ENCODE results near the gene UPP1. TPM values are rescaled to one million over a fixed set of nuclear protein-coding genes. Genes with fewer than 3 reads are reported as not detected.

UPP1 gene
- total and polyA plus RNA-seq, 10 of the 15 experiments (the other 5 are each of a cell fraction or from before 2014, with no cell fraction given), result 0.93 to 7.9 (median 3.8) TPM

DNA sequence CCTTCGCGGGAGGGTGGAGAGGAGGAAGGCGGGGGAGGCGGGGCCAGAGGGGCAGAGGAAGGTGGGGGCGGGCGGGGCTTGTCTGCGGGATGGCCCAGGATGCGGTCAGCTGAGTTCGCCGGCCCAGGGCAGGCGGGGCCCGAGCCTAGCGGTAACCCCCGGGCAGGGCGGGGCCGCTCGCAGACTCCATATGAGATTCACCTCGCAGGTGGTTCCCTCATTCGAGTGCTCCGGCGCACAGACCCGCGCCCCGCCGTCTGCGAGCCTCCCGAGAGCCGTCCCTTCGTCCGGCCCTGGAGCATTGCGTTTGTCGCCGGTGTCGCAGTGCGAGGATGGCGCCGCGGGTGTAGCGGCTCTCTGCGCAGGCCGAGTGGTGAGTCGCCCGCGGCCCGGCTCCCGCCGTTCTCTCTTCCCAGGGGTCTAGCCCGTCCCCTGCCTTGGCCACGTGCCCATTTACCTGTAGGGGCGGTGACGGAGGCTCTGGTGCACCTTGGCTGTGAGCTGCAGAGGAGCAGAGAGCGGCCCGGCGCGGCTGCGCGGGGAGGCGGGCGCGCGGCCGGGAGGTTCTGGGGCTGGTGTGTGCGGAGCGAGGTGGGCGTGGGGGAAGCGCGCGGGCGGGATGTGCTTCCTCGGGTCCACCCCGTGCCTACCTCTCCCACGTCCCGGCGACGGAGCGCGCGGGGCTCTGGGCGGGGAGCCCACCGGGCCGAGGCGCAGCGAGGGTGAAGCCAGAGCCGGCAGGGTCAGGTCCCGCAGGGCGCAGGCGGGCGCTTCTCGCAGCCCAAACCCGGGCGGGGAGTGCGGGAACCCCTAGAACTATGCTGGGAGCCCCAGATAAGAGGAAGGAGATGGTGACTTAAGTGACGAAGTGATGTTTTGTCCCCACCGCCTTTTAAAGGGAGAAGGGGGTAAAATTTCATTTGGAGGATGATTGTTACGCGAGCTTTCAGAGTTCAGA, at the start of gene UPP1 (continued):
- 0 out of 2 replicates have a peak, but pooled peaks have one; percentile 24 for TF ChIP-seq GATAD2B (conservative IDR thresholded peaks at IDR 0.05; ENCODE audit: low read depth)
- TF ChIP-seq RCOR1 (conservative IDR thresholded peaks at IDR 0.05; ENCODE audit: low read depth, low read length), result no peak
- TF ChIP-seq, protein P1, sequence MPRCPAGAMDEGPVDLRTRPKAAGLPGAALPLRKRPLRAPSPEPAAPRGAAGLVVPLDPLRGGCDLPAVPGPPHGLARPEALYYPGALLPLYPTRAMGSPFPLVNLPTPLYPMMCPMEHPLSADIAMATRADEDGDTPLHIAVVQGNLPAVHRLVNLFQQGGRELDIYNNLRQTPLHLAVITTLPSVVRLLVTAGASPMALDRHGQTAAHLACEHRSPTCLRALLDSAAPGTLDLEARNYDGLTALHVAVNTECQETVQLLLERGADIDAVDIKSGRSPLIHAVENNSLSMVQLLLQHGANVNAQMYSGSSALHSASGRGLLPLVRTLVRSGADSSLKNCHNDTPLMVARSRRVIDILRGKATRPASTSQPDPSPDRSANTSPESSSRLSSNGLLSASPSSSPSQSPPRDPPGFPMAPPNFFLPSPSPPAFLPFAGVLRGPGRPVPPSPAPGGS (IDR thresholded peaks at IDR 0.05; ENCODE audit: borderline replicate concordance, insufficient read depth, low read depth, low read length, poor library complexity, severe bottlenecking), result no peak
- no peak for TF ChIP-seq CBX5 (IDR thresholded peaks at IDR 0.05; ENCODE audit: low read depth)
- TF ChIP-seq, protein P2, sequence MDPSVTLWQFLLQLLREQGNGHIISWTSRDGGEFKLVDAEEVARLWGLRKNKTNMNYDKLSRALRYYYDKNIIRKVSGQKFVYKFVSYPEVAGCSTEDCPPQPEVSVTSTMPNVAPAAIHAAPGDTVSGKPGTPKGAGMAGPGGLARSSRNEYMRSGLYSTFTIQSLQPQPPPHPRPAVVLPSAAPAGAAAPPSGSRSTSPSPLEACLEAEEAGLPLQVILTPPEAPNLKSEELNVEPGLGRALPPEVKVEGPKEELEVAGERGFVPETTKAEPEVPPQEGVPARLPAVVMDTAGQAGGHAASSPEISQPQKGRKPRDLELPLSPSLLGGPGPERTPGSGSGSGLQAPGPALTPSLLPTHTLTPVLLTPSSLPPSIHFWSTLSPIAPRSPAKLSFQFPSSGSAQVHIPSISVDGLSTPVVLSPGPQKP (IDR thresholded peaks at IDR 0.05; ENCODE audit: low read depth, low read length), result no peak
- TF ChIP-seq TCF3 (IDR thresholded peaks at IDR 0.05; ENCODE audit: borderline replicate concordance, insufficient read depth, low read depth, low read length), result 0 out of 2 replicates have a peak, but pooled peaks have one; percentile 8
- TF ChIP-seq TBL1XR1 (IDR thresholded peaks at IDR 0.05; ENCODE audit: low read depth, low read length), result no peak
- peak; percentile 14 for TF ChIP-seq DPF2 (IDR thresholded peaks at IDR 0.05)
- TF ChIP-seq BACH1 (IDR thresholded peaks at IDR 0.05; ENCODE audit: borderline replicate concordance), result peak; percentile 57
- TF ChIP-seq POLR2A (IDR thresholded peaks at IDR 0.05; ENCODE audit: low read depth, low read length), result peak; percentile 84
- no peak for TF ChIP-seq SREBF1 (IDR thresholded peaks at IDR 0.05; ENCODE audit: low read length)
- TF ChIP-seq, protein P3, sequence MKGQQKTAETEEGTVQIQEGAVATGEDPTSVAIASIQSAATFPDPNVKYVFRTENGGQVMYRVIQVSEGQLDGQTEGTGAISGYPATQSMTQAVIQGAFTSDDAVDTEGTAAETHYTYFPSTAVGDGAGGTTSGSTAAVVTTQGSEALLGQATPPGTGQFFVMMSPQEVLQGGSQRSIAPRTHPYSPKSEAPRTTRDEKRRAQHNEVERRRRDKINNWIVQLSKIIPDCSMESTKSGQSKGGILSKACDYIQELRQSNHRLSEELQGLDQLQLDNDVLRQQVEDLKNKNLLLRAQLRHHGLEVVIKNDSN (IDR thresholded peaks at IDR 0.05; ENCODE audit: borderline replicate concordance, extremely low read length, insufficient read depth, low read depth, low read length), result peak; percentile 25
- peak; percentile 17; the same call in 1 of the 2 replicates for TF ChIP-seq PAX5 (IDR thresholded peaks at IDR 0.05; ENCODE audit: borderline replicate concordance, low read depth, low read length)
- TF ChIP-seq NFIC (IDR thresholded peaks at IDR 0.05; ENCODE audit: low read depth, low read length), result no peak
